NCI-H1048 (cell line): ENCODE measurements around the gene PLA2G15.

Experiments used
- DNase-seq: peaks from one replicate; lab custom pipeline; 2025; lab: John Stamatoyannopoulos, UW

PLA2G15 gene

GRCh38 chr16:68233085-68233834, 11.9 kb upstream of the PLA2G15 start:
- no peak for DNase-seq

- no peak for DNase-seq
These were observed 11.4 kb upstream of the PLA2G15 start for GRCh38 chr16:68233835-68234187.

GRCh38 chr16:68234188-68235107, 10.7 kb upstream of the PLA2G15 start:
- DNase-seq = no peak

- no peak for DNase-seq
These were observed 9.9 kb upstream of the PLA2G15 start for GRCh38 chr16:68235108-68235886.

- no peak for DNase-seq
These were observed 9.4 kb upstream of the PLA2G15 start, which contains the start of gene ESRP2 for GRCh38 chr16:68235887-68236136. ESRP2 (minus strand) TSS chr16:68236127; CDS start chr16:68236045, 82 bp downstream.

GRCh38 chr16:68236137-68236825, 8.9 kb upstream of the PLA2G15 start:
- peak; percentile 29 for DNase-seq

GRCh38 chr16:68236826-68237242, 8.3 kb upstream of the PLA2G15 start:
- DNase-seq = no peak

GRCh38 chr16:68237243-68238028, 7.7 kb upstream of the PLA2G15 start:
- peak; percentile 82 for DNase-seq

- no peak for DNase-seq
These were observed 7.2 kb upstream of the PLA2G15 start for GRCh38 chr16:68238029-68238345.

GRCh38 chr16:68242085-68242484, 3.1 kb upstream of the PLA2G15 start:
- DNase-seq = no peak

GRCh38 chr16:68242926-68243858, 2.0 kb upstream of the PLA2G15 start:
- DNase-seq = no peak

- no peak for DNase-seq
These were observed 681 bp upstream of the PLA2G15 start for GRCh38 chr16:68244481-68244902.

- no peak for DNase-seq
These were observed 948 bp downstream of the PLA2G15 start for GRCh38 chr16:68246121-68246520.

- DNase-seq = no peak
These were observed 1.5 kb downstream of the PLA2G15 start for GRCh38 chr16:68246666-68247065.

- DNase-seq = no peak
These were observed 2.2 kb downstream of the PLA2G15 start for GRCh38 chr16:68247400-68247799.

- DNase-seq = no peak
These were observed 2.8 kb downstream of the PLA2G15 start for GRCh38 chr16:68247932-68248331.

- no peak for DNase-seq
These were observed 4.2 kb downstream of the PLA2G15 start for GRCh38 chr16:68249371-68249770.

GRCh38 chr16:68250951-68251350, 5.8 kb downstream of the PLA2G15 start:
- no peak for DNase-seq

- no peak for DNase-seq
These were observed 6.7 kb downstream of the PLA2G15 start for GRCh38 chr16:68251832-68252231.

- no peak for DNase-seq
These were observed 7.2 kb downstream of the PLA2G15 start for GRCh38 chr16:68252383-68252782.
